HEK293 (cell line): Measurements from ENCODE around the gene FREM3.

Experiments used
- CTCF ChIA-PET: fragments of 350-600 bp; formaldehyde crosslinking; extraction: SDS; loops from one replicate; lab custom pipeline; 2021; ENCODE audit warnings: antibody characterized with exemption; lab: Yijun Ruan, JAX
- POLR2A ChIA-PET: fragments of 300-600 bp; formaldehyde crosslinking; extraction: SDS; loops from one replicate; lab custom pipeline; 2020; ENCODE audit warnings: antibody characterized with exemption, inconsistent platforms; lab: Yijun Ruan, JAX
- H3K27ac ChIP-seq: fragments of 200-500 bp; sonication (Bioruptor generic); 2 replicates; pipeline ENCODE4 v1.5.1; 2014; ENCODE audit warnings: low read depth, low read length, control low read depth, inconsistent platforms; ENCODE audit errors: extremely low read depth
- H3K36me3 ChIP-seq, 2 experiments: fragments of 200-500 bp in 1 of 2; sonication (Bioruptor generic) in 1 of 2; 1 replicate in 1 of 2; 2 replicates in 1 of 2; pipeline ENCODE4 v1.5.1; 2014 to 2017; ENCODE audit warnings: inconsistent platforms in 2 of 2, low read length in 2 of 2; ENCODE audit not compliant: control insufficient read depth in 2 of 2, insufficient read depth in 1 of 2
- H3K4me1 ChIP-seq: fragments of 200-500 bp; sonication (Bioruptor generic); 2 replicates; pipeline ENCODE4 v1.5.1; 2014; ENCODE audit warnings: mild to moderate bottlenecking, low read length, inconsistent platforms; ENCODE audit not compliant: control insufficient read depth, insufficient read depth
- H3K4me3 ChIP-seq: 2 replicates; pipeline ENCODE4 v1.5.1; 2011; ENCODE audit warnings: low read depth, mild to moderate bottlenecking, control low read depth, low read length, moderate library complexity
- H3K9me3 ChIP-seq: fragments of 200-500 bp; sonication (Bioruptor generic); 2 replicates; pipeline ENCODE4 v1.5.1; 2014; ENCODE audit warnings: low read depth, low read length, inconsistent platforms; ENCODE audit not compliant: control insufficient read depth, insufficient read depth
- BCL11A ChIP-seq: fragments of 450-650 bp; formaldehyde crosslinking; IDR thresholded peaks from 2 replicates; pipeline ENCODE4 v1.5.1; 2016; ENCODE audit warnings: low read depth, missing biosample characterization, missing genetic modification characterization
- OVOL3 ChIP-seq: fragments of 450-650 bp; formaldehyde crosslinking; IDR thresholded peaks from 2 replicates; pipeline ENCODE4 v1.5.1; 2016; ENCODE audit warnings: missing biosample characterization, missing genetic modification characterization
- PBX3 ChIP-seq: sonication (generic); formaldehyde crosslinking; IDR thresholded peaks from 2 replicates; pipeline ENCODE4 v1.8.1; 2022; ENCODE audit warnings: mild to moderate bottlenecking, moderate library complexity, missing genetic modification reagents
- RBAK ChIP-seq: fragments of 450-650 bp; formaldehyde crosslinking; IDR thresholded peaks from 2 replicates; pipeline ENCODE4 v1.5.1; 2016; ENCODE audit warnings: missing biosample characterization, missing genetic modification characterization
- SETDB1 ChIP-seq: IDR thresholded peaks from one replicate; pipeline ENCODE4 v1.6.1; 2017; ENCODE audit warnings: mild to moderate bottlenecking, low read length, moderate library complexity, mixed read lengths; ENCODE audit not compliant: insufficient read length
- SP2 ChIP-seq: fragments of 450-650 bp; formaldehyde crosslinking; IDR thresholded peaks from 2 replicates; pipeline ENCODE4 v1.5.1; 2016; ENCODE audit warnings: missing biosample characterization, missing genetic modification characterization
- TSHZ1 ChIP-seq: fragments of 450-650 bp; formaldehyde crosslinking; IDR thresholded peaks from 2 replicates; pipeline ENCODE4 v1.5.1; 2016; ENCODE audit warnings: missing biosample characterization, missing genetic modification characterization, borderline replicate concordance
- WT1 ChIP-seq: fragments of 450-650 bp; formaldehyde crosslinking; IDR thresholded peaks from 2 replicates; pipeline ENCODE4 v1.5.1; 2016; ENCODE audit warnings: missing biosample characterization, missing genetic modification characterization
- ZBTB44 ChIP-seq: fragments of 450-650 bp; IDR thresholded peaks from 2 replicates; pipeline ENCODE4 v1.5.1; 2018; ENCODE audit warnings: missing biosample characterization, mild to moderate bottlenecking, missing genetic modification characterization
- ZBTB49 ChIP-seq: fragments of 450-650 bp; formaldehyde crosslinking; IDR thresholded peaks from 2 replicates; pipeline ENCODE4 v1.5.1; 2016; ENCODE audit warnings: missing biosample characterization, missing genetic modification characterization, low read depth
- ZBTB8A ChIP-seq: fragments of 450-650 bp; formaldehyde crosslinking; IDR thresholded peaks from 2 replicates; pipeline ENCODE4 v1.5.1; 2016; ENCODE audit warnings: missing biosample characterization, missing genetic modification characterization
- ZNF138 ChIP-seq: fragments of 450-650 bp; formaldehyde crosslinking; IDR thresholded peaks from 2 replicates; pipeline ENCODE4 v1.5.1; 2016; ENCODE audit warnings: missing biosample characterization, missing genetic modification characterization, borderline replicate concordance
- ZNF157 ChIP-seq: fragments of 450-650 bp; formaldehyde crosslinking; IDR thresholded peaks from 2 replicates; pipeline ENCODE4 v1.5.1; 2016; ENCODE audit warnings: missing biosample characterization, missing genetic modification characterization
- ZNF214 ChIP-seq: fragments of 450-650 bp; formaldehyde crosslinking; IDR thresholded peaks from 2 replicates; pipeline ENCODE4 v1.5.1; 2017; ENCODE audit warnings: missing biosample characterization, mild to moderate bottlenecking, missing genetic modification characterization, borderline replicate concordance
- ZNF549 ChIP-seq: fragments of 450-650 bp; IDR thresholded peaks from 2 replicates; pipeline ENCODE4 v1.5.1; 2018; ENCODE audit warnings: missing biosample characterization, missing genetic modification characterization, mild to moderate bottlenecking, inconsistent platforms, moderate library complexity
- ZNF560 ChIP-seq: fragments of 450-650 bp; formaldehyde crosslinking; IDR thresholded peaks from 2 replicates; pipeline ENCODE4 v1.5.1; 2017; ENCODE audit warnings: missing biosample characterization, missing genetic modification characterization, borderline replicate concordance

Gene FREM3

GRCh38 chr4:143712155-143712550 is 11.7 kb upstream of the FREM3 start (continued):
- no peak for TF ChIP-seq TSHZ1 (tag by site-specific recombination)

- no peak overlapping the region for H3K27ac ChIP-seq
- H3K36me3 ChIP-seq: no peaks in the 10 kb centered on the region
- no peak for TF ChIP-seq ZBTB49 (tag by site-specific recombination)
- no peak for TF ChIP-seq RBAK (tag by site-specific recombination)
- no peak for TF ChIP-seq BCL11A (tag by site-specific recombination)
- TF ChIP-seq ZNF157 (tag by site-specific recombination): no peak
- ChIA-PET POLR2A (no interaction called here), CTCF (interaction anchor here (0.7 kb wide), 1 partner anchor 28 kb away, joined by 4 read pairs; no protein-coding TSS in a partner anchor)
- no peaks in the 10 kb centered on the region for H3K4me1 ChIP-seq
- no peaks in the 10 kb centered on the region for H3K9me3 ChIP-seq
- H3K4me3 ChIP-seq: no peak overlapping the region
Measured at GRCh38 chr4:143711543-143712154, 11.2 kb upstream of the FREM3 start.

- POLR2A ChIA-PET: no interaction called here
Measured at GRCh38 chr4:143701365-143701764, 890 bp upstream of the FREM3 start.

GRCh38 chr4:143700046-143700415 is 444 bp downstream of the FREM3 start:
- TF ChIP-seq ZBTB44 (tag by site-specific recombination) (no peak), SETDB1 (no peak), ZNF214 (tag by site-specific recombination) (no peak), WT1 (tag by site-specific recombination) (no peak), SP2 (tag by site-specific recombination) (no peak), PBX3 (CRISPR knock-in tag) (no peak), ZBTB8A (no peak), ZNF138 (no peak), OVOL3 (tag by site-specific recombination) (no peak), ZNF549 (no peak)
- no peaks in the 10 kb centered on the region for H3K4me1 ChIP-seq
- H3K36me3 ChIP-seq: no peaks in the 10 kb centered on the region
- no peaks in the 10 kb centered on the region for H3K9me3 ChIP-seq
- ChIA-PET POLR2A (no interaction called here), CTCF (interaction anchor here (0.7 kb wide), 2 partner anchors 197 to 791 kb away, joined by 3 read pairs; no protein-coding TSS in a partner anchor)
- no peak overlapping the region for H3K27ac ChIP-seq
- H3K4me3 ChIP-seq: peak overlapping the region; percentile 38

More at GRCh38 chr4:143701365-143701764, 890 bp upstream of the FREM3 start:
- TF ChIP-seq ZNF560 (tag by site-specific recombination): no peak
- Histone ChIP-seq H3K4me1 (no peaks in the 10 kb centered on the region), H3K27ac (no peak overlapping the region), H3K9me3 (no peaks in the 10 kb centered on the region), H3K4me3 (no peak overlapping the region), H3K36me3 (no peaks in the 10 kb centered on the region)
- CTCF ChIA-PET: no interaction called here
